PC-9 (cell line): ENCODE measurements around the gene BTK.

ENCODE experiments used
- EZH2 ChIP-seq: fragments of 200-600 bp; sonication (generic); IDR thresholded peaks from 2 replicates; pipeline ENCODE4 v1.8.0; 2017; ENCODE audit warnings: antibody characterized with exemption, low read depth
- TF ChIP-seq, protein P1 (sequence below): fragments of 200-600 bp; sonication (generic); conservative IDR thresholded peaks from 2 replicates; pipeline ENCODE4 v1.6.1; 2017; ENCODE audit warnings: mixed run types, antibody characterized with exemption, mild to moderate bottlenecking, moderate library complexity

- TF ChIP-seq, protein P1, sequence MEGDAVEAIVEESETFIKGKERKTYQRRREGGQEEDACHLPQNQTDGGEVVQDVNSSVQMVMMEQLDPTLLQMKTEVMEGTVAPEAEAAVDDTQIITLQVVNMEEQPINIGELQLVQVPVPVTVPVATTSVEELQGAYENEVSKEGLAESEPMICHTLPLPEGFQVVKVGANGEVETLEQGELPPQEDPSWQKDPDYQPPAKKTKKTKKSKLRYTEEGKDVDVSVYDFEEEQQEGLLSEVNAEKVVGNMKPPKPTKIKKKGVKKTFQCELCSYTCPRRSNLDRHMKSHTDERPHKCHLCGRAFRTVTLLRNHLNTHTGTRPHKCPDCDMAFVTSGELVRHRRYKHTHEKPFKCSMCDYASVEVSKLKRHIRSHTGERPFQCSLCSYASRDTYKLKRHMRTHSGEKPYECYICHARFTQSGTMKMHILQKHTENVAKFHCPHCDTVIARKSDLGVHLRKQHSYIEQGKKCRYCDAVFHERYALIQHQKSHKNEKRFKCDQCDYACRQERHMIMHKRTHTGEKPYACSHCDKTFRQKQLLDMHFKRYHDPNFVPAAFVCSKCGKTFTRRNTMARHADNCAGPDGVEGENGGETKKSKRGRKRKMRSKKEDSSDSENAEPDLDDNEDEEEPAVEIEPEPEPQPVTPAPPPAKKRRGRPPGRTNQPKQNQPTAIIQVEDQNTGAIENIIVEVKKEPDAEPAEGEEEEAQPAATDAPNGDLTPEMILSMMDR = no peak
- no peak for TF ChIP-seq EZH2
Observed at GRCh38 chrX:101365301-101365795, 20.6 kb downstream of the BTK start.
